ENCODE measurements around the gene AUP1.

- TF ChIP-seq POLR2A (IDR thresholded peaks at IDR 0.05) (no peak), CTCF (IDR thresholded peaks at IDR 0.05) (no peak)
These were observed 16.5 kb upstream of the AUP1 start for GRCh38 chr2:74546004-74546403.
